ENCODE data around the gene CASZ1.

DNA sequence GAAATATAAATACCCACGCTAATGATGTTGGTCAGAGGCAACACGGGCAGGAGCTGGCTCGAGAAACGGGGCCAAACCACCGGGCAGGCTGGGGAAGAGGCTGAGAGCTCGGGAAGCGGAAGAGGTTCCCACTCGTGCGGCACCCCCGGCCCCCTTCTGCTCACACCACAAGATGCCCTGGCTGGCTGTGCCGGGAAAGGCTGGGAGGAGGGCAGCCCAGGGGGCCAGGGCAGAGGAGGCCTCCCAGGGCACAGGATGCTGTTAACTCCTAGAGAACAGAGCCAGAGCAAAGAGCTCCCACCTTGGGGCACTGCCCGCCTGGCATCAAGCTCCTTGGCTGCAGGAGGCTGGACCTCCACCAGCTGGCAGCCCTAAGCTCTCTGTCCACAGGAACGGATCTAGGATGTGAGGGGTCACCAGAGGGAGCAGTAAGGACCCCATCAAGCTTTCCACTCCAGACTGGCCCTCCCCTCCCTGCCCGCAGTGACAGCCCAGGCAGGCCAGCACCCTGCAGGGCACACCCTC lies 44.8 kb downstream of the CASZ1 start:
- TF ChIP-seq, protein P1, sequence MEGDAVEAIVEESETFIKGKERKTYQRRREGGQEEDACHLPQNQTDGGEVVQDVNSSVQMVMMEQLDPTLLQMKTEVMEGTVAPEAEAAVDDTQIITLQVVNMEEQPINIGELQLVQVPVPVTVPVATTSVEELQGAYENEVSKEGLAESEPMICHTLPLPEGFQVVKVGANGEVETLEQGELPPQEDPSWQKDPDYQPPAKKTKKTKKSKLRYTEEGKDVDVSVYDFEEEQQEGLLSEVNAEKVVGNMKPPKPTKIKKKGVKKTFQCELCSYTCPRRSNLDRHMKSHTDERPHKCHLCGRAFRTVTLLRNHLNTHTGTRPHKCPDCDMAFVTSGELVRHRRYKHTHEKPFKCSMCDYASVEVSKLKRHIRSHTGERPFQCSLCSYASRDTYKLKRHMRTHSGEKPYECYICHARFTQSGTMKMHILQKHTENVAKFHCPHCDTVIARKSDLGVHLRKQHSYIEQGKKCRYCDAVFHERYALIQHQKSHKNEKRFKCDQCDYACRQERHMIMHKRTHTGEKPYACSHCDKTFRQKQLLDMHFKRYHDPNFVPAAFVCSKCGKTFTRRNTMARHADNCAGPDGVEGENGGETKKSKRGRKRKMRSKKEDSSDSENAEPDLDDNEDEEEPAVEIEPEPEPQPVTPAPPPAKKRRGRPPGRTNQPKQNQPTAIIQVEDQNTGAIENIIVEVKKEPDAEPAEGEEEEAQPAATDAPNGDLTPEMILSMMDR (IDR thresholded peaks at IDR 0.05), result no peak
- no peak for TF ChIP-seq ZFX (IDR thresholded peaks at IDR 0.05; ENCODE audit: borderline replicate concordance)
